Measurements from ENCODE around the gene SAE1. TPM values are rescaled to one million over a fixed set of nuclear protein-coding genes. Genes with fewer than 3 reads are reported as not detected.

The SAE1 gene
- total RNA-seq, 1 experiment from 2014 or later, result 140 TPM

- no peak for TF ChIP-seq CTCF (IDR thresholded peaks at IDR 0.05)
- no peak for TF ChIP-seq REST (IDR thresholded peaks at IDR 0.05; ENCODE audit: insufficient read depth in 1 of 2, low read depth in 2 of 2, low read length in 1 of 2)
- TF ChIP-seq POLR2AphosphoS5 (IDR thresholded peaks at IDR 0.05; ENCODE audit: low read depth, low read length), result no peak
- TF ChIP-seq SIN3A (IDR thresholded peaks at IDR 0.05; ENCODE audit: borderline replicate concordance, insufficient read depth, low read depth, low read length), result no peak
- no peak for TF ChIP-seq TCF7L2 (IDR thresholded peaks at IDR 0.05; ENCODE audit: low read depth, low read length)
- CTCF ChIA-PET, result interaction anchor here (0.5 kb wide), 1 partner anchor 462 kb away, joined by 3 read pairs; no protein-coding TSS in a partner anchor
- Histone ChIP-seq H3K27ac (ENCODE audit: low read length) (no peak overlapping the region), H3K27me3 (ENCODE audit: control insufficient read depth, insufficient read depth, low read length) (no peaks in the 10 kb centered on the region), H3K9me3 (ENCODE audit: control insufficient read depth, insufficient read depth, low read depth, low read length) (no peaks in the 10 kb centered on the region), H3K4me1 (ENCODE audit: control insufficient read depth, insufficient read depth, low read length) (peaks cover 4% of the 10 kb centered on the region), H3K4me3 (ENCODE audit: low read depth in 2 of 2, low read length in 2 of 2) (no peak overlapping the region), H3K36me3 (ENCODE audit: control insufficient read depth, insufficient read depth, low read length) (no peaks in the 10 kb centered on the region)
- DNase-seq (ENCODE audit: low read depth, low spot score) (no peak), ATAC-seq (no peak)
- in situ Hi-C loops (cut with HindIII; ENCODE audit: low pct_unique_long_range_greater_than_20kb, low sequenced_read_pairs), result no loop called here
- BruUV-seq (replicated peaks), result no TSS peak
- POLR2A ChIA-PET, result no interaction called here
- intact Hi-C loops (cut with micrococcal nuclease; ENCODE audit: unreplicated experiment), result no loop called here
Measured at GRCh38 chr19:47215581-47215980, 84.9 kb downstream of the SAE1 start.

GRCh38 chr19:47221080-47221841 lies 90.6 kb downstream of the SAE1 start:
- ATAC-seq, result no peak
- TF ChIP-seq REST (IDR thresholded peaks at IDR 0.05; ENCODE audit: insufficient read depth in 1 of 2, low read depth in 2 of 2, low read length in 1 of 2) (no peak), TCF7L2 (IDR thresholded peaks at IDR 0.05; ENCODE audit: low read depth, low read length) (no peak), CTCF (IDR thresholded peaks at IDR 0.05) (no peak), SIN3A (IDR thresholded peaks at IDR 0.05; ENCODE audit: borderline replicate concordance, insufficient read depth, low read depth, low read length) (no peak), POLR2AphosphoS5 (IDR thresholded peaks at IDR 0.05; ENCODE audit: low read depth, low read length) (no peak)
- peaks cover 4% of the 10 kb centered on the region; the same call in 1 of the 2 replicates for H3K4me1 ChIP-seq (ENCODE audit: control insufficient read depth, insufficient read depth, low read length)
- CTCF ChIA-PET, result no interaction called here
- POLR2A ChIA-PET, result no interaction called here
- no peaks in the 10 kb centered on the region for H3K27me3 ChIP-seq (ENCODE audit: control insufficient read depth, insufficient read depth, low read length)
- no peak for DNase-seq (ENCODE audit: low read depth, low spot score)
- in situ Hi-C loops (cut with HindIII; ENCODE audit: low pct_unique_long_range_greater_than_20kb, low sequenced_read_pairs), result no loop called here
- no TSS peak for BruUV-seq (replicated peaks)
- no peak overlapping the region for H3K4me3 ChIP-seq (ENCODE audit: low read depth in 2 of 2, low read length in 2 of 2)
- H3K36me3 ChIP-seq (ENCODE audit: control insufficient read depth, insufficient read depth, low read length), result no peaks in the 10 kb centered on the region
- H3K9me3 ChIP-seq (ENCODE audit: control insufficient read depth, insufficient read depth, low read depth, low read length), result no peaks in the 10 kb centered on the region
- intact Hi-C loops (cut with micrococcal nuclease; ENCODE audit: unreplicated experiment), result loop anchor here (10.0 kb wide), 1 partner anchor 176 kb away; the partner anchor contains the start of gene TMEM160
- no peak overlapping the region for H3K27ac ChIP-seq (ENCODE audit: low read length)

Data from Panc1 (cell line).